A549 (cell line): ENCODE data around the gene INHBE. TPM values are rescaled to one million over a fixed set of nuclear protein-coding genes. Genes with fewer than 3 reads are reported as not detected.

ENCODE experiments used
- ATAC-seq, 2 experiments: fragments of 200-7000 bp in 1 of 2; fragments of >200 bp in 1 of 2; cut with Nextera tagmentation in 1 of 2; cut with Tn5 transposase in 1 of 2; 3 replicates each; pipeline versions ENCODE4 v1.8.0 to v1.9.1; 2018 to 2020; ENCODE audit warnings: mild to moderate bottlenecking in 1 of 2, moderate library complexity in 1 of 2
- CTCF ChIA-PET: fragments of 300-600 bp; sonication (Branson Sonifier 250); formaldehyde crosslinking; extraction: SDS; loops from one replicate; lab custom pipeline; 2021; ENCODE audit warnings: antibody characterized with exemption, inconsistent platforms; lab: Yijun Ruan, JAX
- POLR2A ChIA-PET: fragments of 350-600 bp; formaldehyde crosslinking; extraction: SDS; loops from one replicate; lab custom pipeline; 2021; ENCODE audit warnings: antibody characterized with exemption, inconsistent platforms; lab: Yijun Ruan, JAX
- DNase-seq, 2 experiments: peaks; one replicate each; pipeline versions ENCODE4 v3.0.0 to v3.0.0-alpha.2; 2011 to 2016; ENCODE audit warnings: low read depth in 1 of 2, low spot score in 1 of 2
- FAIRE-seq: peaks from 2 replicates; lab custom pipeline; 2011; peaks lifted over from hg19 to GRCh38; lab: Jason Lieb, UNC
- H3K27ac ChIP-seq, 2 experiments: fragments of >200 bp; sonication (Bioruptor Twin); formaldehyde crosslinking; 3 replicates each; pipeline ENCODE4 v1.5.1; 2016 to 2017
- H3K4me1 ChIP-seq: fragments of >200 bp; sonication (Bioruptor Twin); formaldehyde crosslinking; 3 replicates; pipeline ENCODE4 v1.6.1; 2016
- H3K4me2 ChIP-seq: fragments of >200 bp; sonication (Bioruptor Twin); formaldehyde crosslinking; 3 replicates; pipeline ENCODE4 v1.6.1; 2016
- H3K4me3 ChIP-seq: fragments of >200 bp; sonication (Bioruptor Twin); formaldehyde crosslinking; 3 replicates; pipeline ENCODE4 v1.5.1; 2016
- H3K9me3 ChIP-seq: fragments of >200 bp; sonication (Bioruptor Twin); formaldehyde crosslinking; 3 replicates; pipeline ENCODE4 v1.6.1; 2016
- BCL3 ChIP-seq: fragments of >200 bp; sonication (Bioruptor Twin); formaldehyde crosslinking; IDR thresholded peaks from 3 replicates; pipeline ENCODE4 v1.6.1; 2016
- EHF ChIP-seq: fragments of 250-450 bp; sonication (Bioruptor Pico); IDR thresholded peaks from 2 replicates; pipeline ENCODE4 v1.5.0; 2020; ENCODE audit warnings: mild to moderate bottlenecking
- ESRRA ChIP-seq: fragments of 150-350 bp; IDR thresholded peaks from 2 replicates; pipeline ENCODE4 v1.6.1; 2014; ENCODE audit warnings: mild to moderate bottlenecking, low read length, borderline replicate concordance
- FOSL2 ChIP-seq, 2 experiments: fragments of 450-650 bp in 1 of 2; fragments of >200 bp in 1 of 2; sonication (Bioruptor Twin) in 1 of 2; formaldehyde crosslinking; IDR thresholded peaks; 2 replicates each; pipeline versions ENCODE4 v1.5.0 to v1.6.1; 2016 to 2020; ENCODE audit warnings: mild to moderate bottlenecking in 1 of 2, moderate library complexity in 1 of 2
- HMGXB4 ChIP-seq: fragments of 250-450 bp; sonication (Bioruptor Pico); IDR thresholded peaks from 2 replicates; pipeline ENCODE4 v1.5.0; 2021; ENCODE audit warnings: mild to moderate bottlenecking, moderate library complexity, borderline replicate concordance
- HOXA7 ChIP-seq: fragments of 250-450 bp; sonication (Bioruptor Pico); IDR thresholded peaks from 2 replicates; pipeline ENCODE4 v1.5.0; 2020; ENCODE audit warnings: mild to moderate bottlenecking, moderate library complexity
- JUN ChIP-seq, 2 experiments: fragments of >200 bp; sonication (Bioruptor Twin); formaldehyde crosslinking; IDR thresholded peaks; 2 replicates in 1 of 2; 3 replicates in 1 of 2; pipeline ENCODE4 v1.6.1; 2016 to 2017
- JUNB ChIP-seq: fragments of >200 bp; sonication (Bioruptor Twin); formaldehyde crosslinking; IDR thresholded peaks from 2 replicates; pipeline ENCODE4 v1.6.1; 2016
- KDM5A ChIP-seq: fragments of 200-600 bp; sonication (generic); IDR thresholded peaks from 2 replicates; pipeline ENCODE4 v1.6.1; 2016; ENCODE audit warnings: antibody characterized with exemption, mild to moderate bottlenecking
- MAZ ChIP-seq: fragments of 150-350 bp; IDR thresholded peaks from 2 replicates; pipeline ENCODE4 v1.6.1; 2014; ENCODE audit warnings: antibody characterized with exemption, low read depth, low read length, borderline replicate concordance
- PBX3 ChIP-seq: IDR thresholded peaks from 2 replicates; pipeline ENCODE4 v1.6.1; 2012
- PHF8 ChIP-seq: fragments of 200-600 bp; sonication (generic); IDR thresholded peaks from 2 replicates; pipeline ENCODE4 v1.6.1; 2016; ENCODE audit warnings: low read depth, mild to moderate bottlenecking, antibody characterized with exemption, moderate library complexity, borderline replicate concordance
- RCOR1 ChIP-seq: fragments of 150-350 bp; IDR thresholded peaks from 2 replicates; pipeline ENCODE4 v1.6.1; 2014; ENCODE audit warnings: antibody characterized with exemption, low read length, low read depth
- REST ChIP-seq: fragments of 200-600 bp; sonication (generic); IDR thresholded peaks from 2 replicates; pipeline ENCODE4 v1.6.1; 2016; ENCODE audit warnings: antibody characterized with exemption, mild to moderate bottlenecking, moderate library complexity
- SMC3 ChIP-seq: fragments of >200 bp; sonication (Bioruptor Twin); formaldehyde crosslinking; IDR thresholded peaks from 3 replicates; pipeline ENCODE4 v1.6.1; 2018; ENCODE audit warnings: inconsistent platforms
- TFCP2L1 ChIP-seq: fragments of 250-450 bp; sonication (Bioruptor Pico); IDR thresholded peaks from 2 replicates; pipeline ENCODE4 v1.5.0; 2021; ENCODE audit warnings: mild to moderate bottlenecking
- ZC3H11A ChIP-seq: fragments of 450-650 bp; IDR thresholded peaks from 2 replicates; pipeline ENCODE4 v1.6.1; 2014; ENCODE audit warnings: antibody characterized with exemption, mild to moderate bottlenecking
- ZFP36 ChIP-seq: fragments of 450-650 bp; IDR thresholded peaks from 2 replicates; pipeline ENCODE4 v1.6.1; 2014; ENCODE audit warnings: borderline replicate concordance; ENCODE audit not compliant: partially characterized antibody
- ZNF302 ChIP-seq: fragments of 250-450 bp; sonication (Bioruptor Pico); IDR thresholded peaks from 2 replicates; pipeline ENCODE4 v1.9.0; 2021; ENCODE audit warnings: inconsistent platforms, mild to moderate bottlenecking, moderate library complexity
- WGBS: methylation state at CpG from one replicate; pipeline ENCODE4 v1.1.6; 2017; ENCODE audit errors: missing lambda C conversion rate; 5-methylcytosine and 5-hydroxymethylcytosine counted together
- polyA plus RNA-seq, 4 experiments: library from polyadenylated mRNA; depleted of rRNA in 3 of 4; stranded (reverse); fragments of >200 nt; fragmentation: RNase III in 1 of 4; extraction: RNeasy Plus Mini Kit Qiagen cat#74134 plus additional on column Dnase treatment in 1 of 4; gene quantifications; 2 replicates in 3 of 4; 3 replicates in 1 of 4; pipeline ENCODE4 v1.2.3, GENCODE V29; 2011 to 2017
- TF ChIP-seq, protein P1 (sequence below): fragments of >200 bp; sonication (Bioruptor Twin); formaldehyde crosslinking; IDR thresholded peaks from 3 replicates; pipeline ENCODE4 v1.5.1; 2016

Gene INHBE
- polyA plus RNA-seq, 2 of the 4 experiments (the other 2 are of a cell fraction), result 0.74 to 2.4 TPM

- TF ChIP-seq RCOR1, result no peak
- peak; percentile 41; the same call in 1 of the 2 replicates for TF ChIP-seq MAZ
- TF ChIP-seq JUNB, result no peak
- no peak for TF ChIP-seq FOSL2 (IDR thresholded peaks at IDR 0.05)
- peak; percentile 32; the same call in 1 of the 2 replicates for TF ChIP-seq FOSL2 (CRISPR knock-in tag; IDR thresholded peaks at IDR 0.05)
- TF ChIP-seq, protein P1, sequence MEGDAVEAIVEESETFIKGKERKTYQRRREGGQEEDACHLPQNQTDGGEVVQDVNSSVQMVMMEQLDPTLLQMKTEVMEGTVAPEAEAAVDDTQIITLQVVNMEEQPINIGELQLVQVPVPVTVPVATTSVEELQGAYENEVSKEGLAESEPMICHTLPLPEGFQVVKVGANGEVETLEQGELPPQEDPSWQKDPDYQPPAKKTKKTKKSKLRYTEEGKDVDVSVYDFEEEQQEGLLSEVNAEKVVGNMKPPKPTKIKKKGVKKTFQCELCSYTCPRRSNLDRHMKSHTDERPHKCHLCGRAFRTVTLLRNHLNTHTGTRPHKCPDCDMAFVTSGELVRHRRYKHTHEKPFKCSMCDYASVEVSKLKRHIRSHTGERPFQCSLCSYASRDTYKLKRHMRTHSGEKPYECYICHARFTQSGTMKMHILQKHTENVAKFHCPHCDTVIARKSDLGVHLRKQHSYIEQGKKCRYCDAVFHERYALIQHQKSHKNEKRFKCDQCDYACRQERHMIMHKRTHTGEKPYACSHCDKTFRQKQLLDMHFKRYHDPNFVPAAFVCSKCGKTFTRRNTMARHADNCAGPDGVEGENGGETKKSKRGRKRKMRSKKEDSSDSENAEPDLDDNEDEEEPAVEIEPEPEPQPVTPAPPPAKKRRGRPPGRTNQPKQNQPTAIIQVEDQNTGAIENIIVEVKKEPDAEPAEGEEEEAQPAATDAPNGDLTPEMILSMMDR, result peak; percentile 90
- TF ChIP-seq HMGXB4 (CRISPR knock-in tag), result no peak
- peak; percentile 74 for TF ChIP-seq SMC3
- TF ChIP-seq ZNF302 (CRISPR knock-in tag), result no peak
- TF ChIP-seq ESRRA, result 0 out of 2 replicates have a peak, but pooled peaks have one; percentile 1
- TF ChIP-seq EHF (CRISPR knock-in tag), result no peak
- TF ChIP-seq TFCP2L1 (CRISPR knock-in tag), result no peak
- TF ChIP-seq HOXA7 (CRISPR knock-in tag), result no peak
- TF ChIP-seq BCL3, result peak; percentile 23; the same call in 2 of the 3 replicates
Observed at GRCh38 chr12:57459055-57459749, 4.1 kb downstream of the INHBE start (continued).

GRCh38 chr12:57459750-57460467, 4.8 kb downstream of the INHBE start, which contains the start of gene GLI1:
Gene GLI1, plus strand, starts transcription at chr12:57459785. Its CDS starts 3,907 bp downstream, at chr12:57463692.
- peak within 1 kb of the TSS; percentile 65 for H3K4me3 ChIP-seq
- H3K4me1 ChIP-seq, result peaks cover 45% of the 10 kb centered on the region
- ATAC-seq, result peak in 1 of 2 experiments; percentile 0; a peak in 1 of 6 replicates

More at GRCh38 chr12:57459750-57460467, 4.8 kb downstream of the INHBE start, which contains the start of gene GLI1:
- CTCF ChIA-PET, result interaction anchor here (0.9 to 11.1 kb wide), 40 partner anchors 8 to 276 kb away, joined by 3 to 316 read pairs (median 5); partner anchors contain the start of genes ARHGAP9, INHBC, INHBE and MARS1
- WGBS, result under 1% methylated on average over 18 of the region's 36 CpGs
- no peak for FAIRE-seq
- TF ChIP-seq PHF8, result 0 out of 2 replicates have a peak, but pooled peaks have one; percentile 5
- no peak for TF ChIP-seq KDM5A
- peak; percentile 49; the same call in 1 of the 2 replicates for TF ChIP-seq PBX3
- 0 out of 2 replicates have a peak, but pooled peaks have one; percentile 1 for TF ChIP-seq MAZ
- TF ChIP-seq REST, result no peak
- TF ChIP-seq JUN (IDR thresholded peaks at IDR 0.05), result no peak; a peak in 1 of 5 replicates
- TF ChIP-seq ZFP36, result no peak
- TF ChIP-seq HMGXB4 (CRISPR knock-in tag), result no peak
- no peak for TF ChIP-seq ZC3H11A
- TF ChIP-seq, all 56 proteins: peak for 3
- Histone ChIP-seq H3K27ac (peak within 1 kb of the TSS; percentile 92 to 99), H3K9me3 (no peaks in the 10 kb centered on the region), H3K4me2 (peak within 1 kb of the TSS; percentile 97)
- peak; percentile 59 to 67 for DNase-seq
- POLR2A ChIA-PET, result interaction anchor here (1.0 kb wide), 1 partner anchor 60 kb away, joined by 5 read pairs; the partner anchor contains the start of gene DDIT3
